Suppressor macrophage (primary cell): ENCODE results near the gene HPS5.
A peak's percentile ranks its signal among the peaks of the same experiment; 100 is the strongest.
"Not testable (repeated sequence)": the region's sequence is repeated elsewhere in the genome, so short reads cannot be mapped to it uniquely, and the experiment has no call there.

ENCODE experiments used
- DNase-seq, 4 experiments: peaks; one replicate each; pipeline ENCODE4 v3.0.0-alpha.2; 2020 to 2022
- total RNA-seq, 17 experiments: gene quantifications; one replicate each; lab custom pipeline; 2026; ENCODE audit warnings: mixed read lengths in 6 of 17, inconsistent platforms in 3 of 17; lab: John Stamatoyannopoulos, UW

HPS5 gene
- 94.7 to 165 (median 126) reads per million in 17 experiments for total RNA-seq

GRCh38 chr11:18321969-18322711 lies at the start of gene HPS5, which contains the start of gene GTF2H1:
TSS of gene HPS5 (minus strand) at chr11:18322140. CDS start at chr11:18317858, 4,282 bp downstream.
TSS of gene GTF2H1 (plus strand) at chr11:18322567. CDS start at chr11:18333075, 10,508 bp downstream.
- DNase-seq = peak; percentile 97 to 99 (median 98)

GRCh38 chr11:18371279-18371678 lies 49.3 kb upstream of the HPS5 start:
- DNase-seq = no peak

- no peak for DNase-seq
Measured at GRCh38 chr11:18369398-18369797, 47.5 kb upstream of the HPS5 start.

- DNase-seq = no peak
Measured at GRCh38 chr11:18368221-18368620, 46.3 kb upstream of the HPS5 start.

- DNase-seq = no peak
Measured at GRCh38 chr11:18367431-18367830, 45.5 kb upstream of the HPS5 start.

GRCh38 chr11:18366286-18366685 lies 44.3 kb upstream of the HPS5 start:
- DNase-seq = peak in 1 of 4 experiments; percentile 20

GRCh38 chr11:18365741-18366140 lies 43.8 kb upstream of the HPS5 start:
- no peak for DNase-seq

GRCh38 chr11:18364495-18365073 lies 42.6 kb upstream of the HPS5 start:
- no peak for DNase-seq

- DNase-seq = no peak
Measured at GRCh38 chr11:18361154-18361553, 39.2 kb upstream of the HPS5 start.

GRCh38 chr11:18358646-18359045 lies 36.7 kb upstream of the HPS5 start:
- DNase-seq = no peak

GRCh38 chr11:18352581-18352980 lies 30.6 kb upstream of the HPS5 start:
- DNase-seq = no peak

- DNase-seq = no peak
Measured at GRCh38 chr11:18347471-18348125, 25.7 kb upstream of the HPS5 start.

- DNase-seq = no peak
Measured at GRCh38 chr11:18332891-18333290, 11.0 kb upstream of the HPS5 start.

- no peak for DNase-seq
Measured at GRCh38 chr11:18332302-18332701, 10.4 kb upstream of the HPS5 start.

GRCh38 chr11:18330921-18331320 lies 9.0 kb upstream of the HPS5 start:
- DNase-seq = no peak

- no peak for DNase-seq
Measured at GRCh38 chr11:18329196-18329870, 7.4 kb upstream of the HPS5 start.

- peak in 2 of 4 experiments; percentile 14 to 26 for DNase-seq
Measured at GRCh38 chr11:18324381-18324780, 2.4 kb upstream of the HPS5 start.

- DNase-seq = not testable (repeated sequence)
Measured at GRCh38 chr11:18323881-18324280, 1.9 kb upstream of the HPS5 start.

GRCh38 chr11:18322818-18323570 lies 1.1 kb upstream of the HPS5 start:
- no peak for DNase-seq

GRCh38 chr11:18321578-18321968 lies 367 bp downstream of the HPS5 start:
- DNase-seq = peak; percentile 21 to 64 (median 54)

GRCh38 chr11:18320617-18321016 lies 1.3 kb downstream of the HPS5 start:
- DNase-seq = peak in 2 of 4 experiments; percentile 19 to 25

GRCh38 chr11:18319914-18320313 lies 2.0 kb downstream of the HPS5 start:
- DNase-seq = no peak
